ENCODE data around the gene BLMH.
"Not testable (repeated sequence)": the region's sequence is repeated elsewhere in the genome, so short reads cannot be mapped to it uniquely, and the experiment has no call there.

Gene BLMH

GRCh38 chr17:30218799-30219198 lies 72.9 kb downstream of the BLMH start:
- in situ Hi-C loops (cut with MboI; ENCODE audit: low pct_unique_long_range_greater_than_20kb, low sequenced_read_pairs), result no loop called here
- no peak for DNase-seq

GRCh38 chr17:30217746-30218245 lies 73.9 kb downstream of the BLMH start:
- in situ Hi-C loops (cut with MboI; ENCODE audit: low pct_unique_long_range_greater_than_20kb, low sequenced_read_pairs), result no loop called here
- no peak for DNase-seq

- in situ Hi-C loops (cut with MboI; ENCODE audit: low pct_unique_long_range_greater_than_20kb, low sequenced_read_pairs), result no loop called here
- DNase-seq, result no peak
Measured at GRCh38 chr17:30217054-30217453, 74.7 kb downstream of the BLMH start.

GRCh38 chr17:30212750-30213149 lies 79.0 kb downstream of the BLMH start:
- in situ Hi-C loops (cut with MboI; ENCODE audit: low pct_unique_long_range_greater_than_20kb, low sequenced_read_pairs), result no loop called here
- no peak for DNase-seq

- DNase-seq, result no peak
- in situ Hi-C loops (cut with MboI; ENCODE audit: low pct_unique_long_range_greater_than_20kb, low sequenced_read_pairs), result no loop called here
Measured at GRCh38 chr17:30211371-30211770, 80.4 kb downstream of the BLMH start.

GRCh38 chr17:30210901-30211300 lies 80.8 kb downstream of the BLMH start:
- DNase-seq, result no peak
- in situ Hi-C loops (cut with MboI; ENCODE audit: low pct_unique_long_range_greater_than_20kb, low sequenced_read_pairs), result no loop called here

- in situ Hi-C loops (cut with MboI; ENCODE audit: low pct_unique_long_range_greater_than_20kb, low sequenced_read_pairs), result no loop called here
- DNase-seq, result no peak
Measured at GRCh38 chr17:30210366-30210765, 81.4 kb downstream of the BLMH start.

- DNase-seq, result no peak
- in situ Hi-C loops (cut with MboI; ENCODE audit: low pct_unique_long_range_greater_than_20kb, low sequenced_read_pairs), result no loop called here
Measured at GRCh38 chr17:30209930-30210329, 81.8 kb downstream of the BLMH start.

GRCh38 chr17:30208214-30208613 lies 83.5 kb downstream of the BLMH start:
- peak; percentile 21 for DNase-seq
- in situ Hi-C loops (cut with MboI; ENCODE audit: low pct_unique_long_range_greater_than_20kb, low sequenced_read_pairs), result no loop called here

GRCh38 chr17:30207655-30208054 lies 84.1 kb downstream of the BLMH start:
- in situ Hi-C loops (cut with MboI; ENCODE audit: low pct_unique_long_range_greater_than_20kb, low sequenced_read_pairs), result no loop called here
- no peak for DNase-seq

GRCh38 chr17:30203471-30203981 lies 88.2 kb downstream of the BLMH start:
- DNase-seq, result no peak
- in situ Hi-C loops (cut with MboI; ENCODE audit: low pct_unique_long_range_greater_than_20kb, low sequenced_read_pairs), result no loop called here

GRCh38 chr17:30200656-30201055 lies 91.1 kb downstream of the BLMH start:
- DNase-seq; in situ Hi-C loops (cut with MboI; ENCODE audit: low pct_unique_long_range_greater_than_20kb, low sequenced_read_pairs): not testable (repeated sequence)

GRCh38 chr17:30200106-30200505 lies 91.6 kb downstream of the BLMH start:
- in situ Hi-C loops (cut with MboI; ENCODE audit: low pct_unique_long_range_greater_than_20kb, low sequenced_read_pairs), result no loop called here
- DNase-seq, result no peak

- in situ Hi-C loops (cut with MboI; ENCODE audit: low pct_unique_long_range_greater_than_20kb, low sequenced_read_pairs), result no loop called here
- no peak for DNase-seq
Measured at GRCh38 chr17:30199600-30199999, 92.1 kb downstream of the BLMH start.

All from KBM-7 (cell line).